Ectodermal cell (in vitro differentiated cells): Measurements from ENCODE around the gene HSP90AB1. TPM values are rescaled to one million over a fixed set of nuclear protein-coding genes. Genes with fewer than 3 reads are reported as not detected.

Experiments
- H3K27ac ChIP-seq: 2 replicates; pipeline ENCODE4 v1.7.0; 2013; ENCODE audit warnings: mild to moderate bottlenecking, low read depth, low read length; ENCODE audit not compliant: insufficient read depth, poor library complexity, severe bottlenecking
- H3K27me3 ChIP-seq: 2 replicates; pipeline ENCODE4 v1.7.0; 2013; ENCODE audit warnings: mild to moderate bottlenecking, low read length; ENCODE audit not compliant: insufficient read depth, control insufficient read depth, poor library complexity, severe bottlenecking
- H3K36me3 ChIP-seq: one replicate; pipeline ENCODE4 v1.7.0; 2013; ENCODE audit warnings: low read length; ENCODE audit not compliant: control insufficient read depth, insufficient read depth
- H3K4me1 ChIP-seq: one replicate; pipeline ENCODE4 v1.7.0; 2013; ENCODE audit warnings: low read length; ENCODE audit not compliant: control insufficient read depth, insufficient read depth
- H3K4me3 ChIP-seq: 2 replicates; pipeline ENCODE4 v1.7.0; 2013; ENCODE audit warnings: low read depth, low read length, control low read depth; ENCODE audit not compliant: insufficient read depth
- H3K9me3 ChIP-seq: 2 replicates; pipeline ENCODE4 v1.7.0; 2013; ENCODE audit warnings: mild to moderate bottlenecking, low read length, moderate library complexity; ENCODE audit not compliant: control insufficient read depth
- WGBS, 2 experiments: methylation state at CpG; one replicate each; pipeline ENCODE4 v1.1.7; 2013; ENCODE audit warnings: missing lambda C conversion rate in 2 of 2; 5-methylcytosine and 5-hydroxymethylcytosine counted together
- polyA plus RNA-seq, 4 experiments: library from polyadenylated mRNA; stranded (reverse); fragments of 50-300 nt; gene quantifications; one replicate each; pipeline ENCODE4 v1.2.3, GENCODE V29; 2013

Gene HSP90AB1
- polyA plus RNA-seq (2013, experiment 1 of 4), result 1,696 TPM
- polyA plus RNA-seq (2013, experiment 2 of 4), result 1,536 TPM
- polyA plus RNA-seq (2013, experiment 3 of 4), result 1,192 TPM
- 1,329 TPM for polyA plus RNA-seq (2013, experiment 4 of 4)

DNA sequence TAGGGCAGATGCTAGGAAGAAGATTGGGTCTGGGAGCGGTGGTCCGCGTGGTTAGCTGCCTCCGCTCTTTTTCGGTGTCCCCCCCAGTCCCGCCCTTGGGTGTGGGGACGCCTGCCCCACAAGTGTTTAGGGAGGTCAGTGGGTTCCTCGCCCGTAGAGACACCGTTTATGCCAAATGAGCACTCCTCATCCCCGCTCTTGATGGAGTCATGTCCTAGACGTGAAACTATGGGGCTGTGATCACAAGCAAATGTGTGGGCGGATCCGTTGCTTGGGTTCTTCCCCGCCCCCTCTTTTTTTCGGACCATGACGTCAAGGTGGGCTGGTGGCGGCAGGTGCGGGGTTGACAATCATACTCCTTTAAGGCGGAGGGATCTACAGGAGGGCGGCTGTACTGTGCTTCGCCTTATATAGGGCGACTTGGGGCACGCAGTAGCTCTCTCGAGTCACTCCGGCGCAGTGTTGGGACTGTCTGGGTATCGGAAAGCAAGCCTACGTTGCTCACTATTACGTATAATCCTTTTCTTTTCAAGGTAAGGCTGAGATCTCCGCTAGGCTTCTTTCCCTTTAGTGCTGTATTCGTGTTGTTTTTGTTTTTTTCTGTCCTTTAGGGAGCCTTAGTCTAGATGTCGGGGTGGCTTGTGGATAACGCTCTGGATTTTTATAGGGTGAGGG, at the start of gene HSP90AB1:
Gene HSP90AB1 (plus strand): TSS at position 439 of the 675 bp plus-strand sequence. CDS start 1,529 bp downstream, outside the sequence.
- no peaks in the 10 kb centered on the region for H3K9me3 ChIP-seq
- H3K27ac ChIP-seq, result peak within 1 kb of the TSS; percentile 88
- no peaks in the 10 kb centered on the region for H3K27me3 ChIP-seq
- H3K4me3 ChIP-seq, result peak within 1 kb of the TSS; percentile 92
- H3K4me1 ChIP-seq, result peaks cover 16% of the 10 kb centered on the region
- peaks cover 30% of the 10 kb centered on the region for H3K36me3 ChIP-seq
- 0% methylated on average over 34 of the region's 34 CpGs for WGBS, 2 experiments

DNA sequence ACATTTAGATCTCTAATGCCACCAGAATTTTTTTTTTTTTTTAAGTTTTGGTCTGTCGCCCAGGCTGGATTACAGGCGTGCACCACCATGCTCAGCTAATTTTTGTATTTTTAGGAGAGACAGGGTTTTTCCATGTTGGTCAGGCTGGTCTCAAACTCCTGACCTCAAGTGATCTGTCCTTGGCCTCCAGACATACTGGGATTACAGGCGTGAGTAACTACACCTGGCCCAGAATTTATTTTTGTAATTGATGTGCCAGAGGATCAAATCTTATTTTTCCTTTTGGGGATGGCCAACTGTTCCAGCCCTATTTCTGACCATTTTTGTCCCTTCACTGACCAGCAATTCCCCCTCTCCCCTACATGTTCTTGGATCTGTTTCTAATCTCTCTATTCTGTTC, 48.2 kb upstream of the HSP90AB1 start:
- no peaks in the 10 kb centered on the region for H3K9me3 ChIP-seq
- 86 to 98% methylated on average over 3 of the region's 3 CpGs for WGBS, 2 experiments
- H3K4me3 ChIP-seq, result no peak overlapping the region
- peaks cover 19% of the 10 kb centered on the region for H3K4me1 ChIP-seq
- no peaks in the 10 kb centered on the region for H3K27me3 ChIP-seq
- no peak overlapping the region for H3K27ac ChIP-seq
- H3K36me3 ChIP-seq, result no peaks in the 10 kb centered on the region

DNA sequence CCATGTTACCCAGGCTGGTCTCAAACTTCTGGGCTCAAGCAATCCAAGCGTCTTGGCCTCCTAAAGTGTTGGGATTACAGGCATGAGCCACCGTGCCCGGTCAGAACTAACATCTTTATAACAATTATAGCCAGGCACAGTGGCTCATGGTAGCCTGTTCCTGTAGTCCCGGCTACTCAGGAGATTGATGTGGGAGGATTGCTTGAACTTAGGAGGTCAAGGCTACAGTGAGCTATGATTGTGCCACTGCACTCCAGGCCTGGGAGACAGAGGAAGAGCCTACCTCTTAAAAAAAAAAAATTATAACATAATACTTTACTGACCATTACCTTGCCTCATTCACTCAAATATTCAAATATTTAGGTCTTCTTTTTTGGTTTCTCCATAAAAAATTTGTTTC, 47.0 kb upstream of the HSP90AB1 start:
- no peaks in the 10 kb centered on the region for H3K9me3 ChIP-seq
- no peak overlapping the region for H3K4me3 ChIP-seq
- H3K36me3 ChIP-seq, result no peaks in the 10 kb centered on the region
- H3K4me1 ChIP-seq, result peaks cover 19% of the 10 kb centered on the region
- no peak overlapping the region for H3K27ac ChIP-seq
- no peaks in the 10 kb centered on the region for H3K27me3 ChIP-seq
- 93 to 95% methylated on average over 4 of the region's 4 CpGs for WGBS, 2 experiments

GRCh38 chr6:44201200-44201599, 45.7 kb upstream of the HSP90AB1 start:
- no peak overlapping the region for H3K27ac ChIP-seq
- H3K4me1 ChIP-seq, result peaks cover 19% of the 10 kb centered on the region
- no peaks in the 10 kb centered on the region for H3K9me3 ChIP-seq
- no peaks in the 10 kb centered on the region for H3K27me3 ChIP-seq
- H3K4me3 ChIP-seq, result no peak overlapping the region
- H3K36me3 ChIP-seq, result no peaks in the 10 kb centered on the region
- WGBS, 2 experiments, result 88% methylated on average over 3 of the region's 3 CpGs

DNA sequence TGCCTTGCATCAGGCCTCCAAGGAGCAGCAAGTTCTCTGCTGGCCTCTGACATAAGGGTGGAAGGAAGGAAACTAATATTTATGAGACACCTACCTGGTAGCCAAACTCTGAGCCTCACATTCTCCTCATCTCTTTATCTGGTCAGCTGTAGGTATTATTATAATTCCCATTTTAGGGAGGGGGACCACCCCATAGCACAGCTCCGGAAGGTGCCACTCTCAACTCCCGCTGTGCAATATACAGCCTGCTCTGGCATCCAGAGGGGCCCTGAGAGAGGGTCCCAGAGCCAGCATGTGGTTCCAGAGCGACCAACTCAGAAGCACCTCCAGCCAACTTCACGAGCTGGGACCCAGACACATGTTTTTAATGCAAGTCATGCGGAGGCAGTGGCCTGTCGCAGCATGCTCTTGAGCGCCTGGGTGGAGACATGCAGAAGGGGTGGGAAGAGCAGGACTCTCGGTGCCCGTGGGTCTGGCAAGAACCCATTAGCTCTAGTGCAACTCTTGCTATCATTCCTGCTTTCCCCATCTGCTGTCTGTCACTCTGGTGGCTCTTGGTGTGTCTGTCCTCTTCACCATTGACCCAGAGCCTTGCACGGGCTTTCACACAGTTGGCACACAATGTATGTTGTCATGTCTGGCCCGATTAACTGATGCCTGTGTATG, 45.1 kb upstream of the HSP90AB1 start:
- Histone ChIP-seq H3K27me3 (no peaks in the 10 kb centered on the region), H3K4me1 (peaks cover 22% of the 10 kb centered on the region), H3K9me3 (no peaks in the 10 kb centered on the region), H3K4me3 (no peak overlapping the region), H3K36me3 (no peaks in the 10 kb centered on the region), H3K27ac (no peak overlapping the region)
- 89 to 94% methylated on average over 11 of the region's 11 CpGs for whole genome bisulfite sequencing, 2 experiments

DNA sequence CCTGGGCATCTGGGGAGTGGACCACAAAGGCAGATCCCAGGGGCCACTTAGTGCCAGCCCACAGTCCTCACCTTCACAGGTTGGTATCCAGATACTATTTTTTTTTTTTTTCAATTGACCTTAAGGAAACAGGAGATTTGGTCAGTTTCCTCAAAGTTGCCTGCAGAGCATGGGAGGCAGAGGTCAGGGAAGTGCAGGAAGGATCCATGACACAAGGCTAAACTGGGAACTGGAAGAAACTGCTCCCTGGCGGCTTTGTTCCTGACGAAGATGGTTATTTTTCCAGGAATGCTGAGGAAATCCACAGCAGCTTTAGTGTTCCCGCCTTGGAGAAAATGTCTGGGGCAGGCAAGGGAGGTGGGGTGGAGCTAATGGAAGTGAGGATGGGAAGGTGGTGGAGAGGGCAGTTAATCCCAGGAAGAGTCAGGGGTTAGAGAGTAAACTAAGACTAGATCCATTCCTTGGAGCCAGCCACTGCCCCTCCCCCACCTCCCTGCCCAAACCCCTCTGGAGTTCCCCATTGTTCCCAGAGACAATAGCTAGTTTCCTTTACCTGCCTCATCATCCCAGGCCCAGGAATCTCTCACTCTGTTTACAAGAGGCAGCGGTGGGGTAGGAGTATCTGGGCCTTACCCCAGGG, 44.4 kb upstream of the HSP90AB1 start:
- H3K27ac ChIP-seq, result peak overlapping the region; percentile 9
- no peak overlapping the region for H3K4me3 ChIP-seq
- H3K36me3 ChIP-seq, result no peaks in the 10 kb centered on the region
- H3K4me1 ChIP-seq, result peaks cover 25% of the 10 kb centered on the region
- H3K9me3 ChIP-seq, result no peaks in the 10 kb centered on the region
- no peaks in the 10 kb centered on the region for H3K27me3 ChIP-seq
- WGBS, 2 experiments, result 49 to 54% methylated on average over 4 of the region's 4 CpGs

- WGBS, 2 experiments, result 68 to 70% methylated on average over 11 of the region's 11 CpGs
- Histone ChIP-seq H3K4me3 (no peak overlapping the region), H3K27me3 (no peaks in the 10 kb centered on the region), H3K9me3 (no peaks in the 10 kb centered on the region), H3K4me1 (peaks cover 25% of the 10 kb centered on the region), H3K36me3 (no peaks in the 10 kb centered on the region), H3K27ac (peak overlapping the region; percentile 9)
These were observed 43.7 kb upstream of the HSP90AB1 start for GRCh38 chr6:44202972-44203750.

- Histone ChIP-seq H3K27me3 (no peaks in the 10 kb centered on the region), H3K4me3 (no peak overlapping the region), H3K36me3 (no peaks in the 10 kb centered on the region), H3K9me3 (no peaks in the 10 kb centered on the region), H3K4me1 (peaks cover 25% of the 10 kb centered on the region), H3K27ac (no peak overlapping the region)
- WGBS, 2 experiments, result 93% methylated on average over 6 of the region's 6 CpGs
These were observed 42.9 kb upstream of the HSP90AB1 start for GRCh38 chr6:44203955-44204354.

DNA sequence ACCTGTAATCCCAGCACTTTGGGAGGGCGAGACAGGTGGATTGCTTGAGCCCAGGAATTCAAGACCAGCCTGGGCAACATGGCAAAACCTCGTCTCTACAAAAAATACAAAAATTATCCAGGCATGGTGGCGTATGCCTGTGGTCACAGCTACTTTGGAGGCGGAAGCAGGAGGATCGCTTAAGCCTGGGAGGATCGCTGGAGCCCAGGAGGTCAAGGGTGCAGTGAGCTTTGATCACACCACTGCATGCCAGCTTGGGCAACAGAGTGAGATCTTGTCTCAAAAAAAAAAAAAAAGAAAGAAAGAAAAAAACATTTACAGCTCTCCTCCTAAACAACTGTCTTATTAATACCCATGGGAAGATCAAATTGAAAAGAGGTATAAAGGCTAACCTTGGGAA, 38.9 kb upstream of the HSP90AB1 start:
- H3K36me3 ChIP-seq, result no peaks in the 10 kb centered on the region
- H3K9me3 ChIP-seq, result no peaks in the 10 kb centered on the region
- H3K4me3 ChIP-seq, result no peak overlapping the region
- H3K27me3 ChIP-seq, result no peaks in the 10 kb centered on the region
- H3K27ac ChIP-seq, result no peak overlapping the region
- WGBS, 2 experiments, result 87 to 90% methylated on average over 6 of the region's 6 CpGs
- H3K4me1 ChIP-seq, result peaks cover 5% of the 10 kb centered on the region
